ENCODE measurements around the gene PLCG1.
"Not testable (repeated sequence)": the region's sequence is repeated elsewhere in the genome, so short reads cannot be mapped to it uniquely, and the experiment has no call there.

PLCG1 gene

GRCh38 chr20:41123631-41124030 is 13.7 kb upstream of the PLCG1 start:
- FAIRE-seq (no peak), DNase-seq (ENCODE audit: insufficient read length, low spot score) (no peak)

DNA sequence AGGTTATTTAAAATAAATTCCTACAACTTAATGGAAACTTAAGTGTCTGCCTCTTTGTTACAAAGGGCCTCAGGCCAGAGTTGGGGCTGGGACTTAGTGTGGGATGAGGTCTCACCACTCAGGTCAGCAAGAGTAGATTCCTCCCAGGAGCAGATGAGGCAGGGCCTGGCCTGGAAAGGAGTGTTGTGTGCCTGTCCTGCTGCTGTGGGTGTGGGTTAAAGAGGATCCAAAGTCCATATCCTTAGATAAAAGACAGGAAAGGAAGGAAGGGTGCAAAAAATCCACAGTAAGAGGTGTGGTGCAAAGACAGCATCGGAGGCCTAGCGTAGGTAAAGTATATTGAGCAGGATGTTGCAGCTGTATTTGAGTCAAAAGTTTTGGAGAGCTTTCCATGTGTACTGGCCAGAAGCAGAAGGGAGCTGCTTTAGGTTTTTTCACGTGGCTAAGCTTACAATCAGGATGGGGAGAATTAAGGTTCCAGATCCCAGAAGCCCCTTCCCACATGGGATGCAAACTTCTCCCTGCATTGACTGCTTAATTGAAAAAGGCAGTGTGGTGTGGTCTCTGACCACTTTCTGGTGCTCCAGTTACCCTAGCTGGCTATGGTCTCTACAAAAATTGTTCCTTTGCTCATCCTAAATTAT is 12.8 kb upstream of the PLCG1 start:
- DNase-seq (ENCODE audit: insufficient read length, low spot score) (no peak), FAIRE-seq (no peak)

GRCh38 chr20:41125530-41126457 is 11.5 kb upstream of the PLCG1 start:
- DNase-seq (ENCODE audit: insufficient read length, low spot score) (no peak), FAIRE-seq (no peak)

DNA sequence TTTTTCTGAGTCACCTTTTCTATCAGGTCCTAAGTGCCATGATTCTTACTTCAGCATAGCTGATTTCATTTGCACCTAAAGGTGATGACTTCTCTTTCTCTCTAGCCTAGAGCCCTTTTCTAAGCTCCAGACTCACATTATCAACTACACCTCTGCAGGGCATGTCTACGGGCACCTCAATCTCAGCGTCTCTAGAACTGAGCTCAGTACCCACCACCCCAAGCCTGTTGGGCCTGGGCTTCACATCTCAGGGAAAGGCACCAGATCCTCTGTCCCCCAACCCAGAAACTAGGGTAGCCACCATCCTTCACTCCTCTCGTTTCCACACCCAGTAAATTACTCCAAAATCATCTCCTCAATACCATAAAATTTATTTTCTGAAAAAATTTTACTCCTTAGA is 10.6 kb upstream of the PLCG1 start:
- DNase-seq (ENCODE audit: insufficient read length, low spot score) (no peak), FAIRE-seq (no peak)

GRCh38 chr20:41128317-41128716 is 9.0 kb upstream of the PLCG1 start:
- not testable (repeated sequence) for DNase-seq (ENCODE audit: insufficient read length, low spot score); FAIRE-seq

GRCh38 chr20:41131594-41132387 is 5.6 kb upstream of the PLCG1 start:
- DNase-seq (ENCODE audit: insufficient read length, low spot score) (no peak), FAIRE-seq (no peak)

DNA sequence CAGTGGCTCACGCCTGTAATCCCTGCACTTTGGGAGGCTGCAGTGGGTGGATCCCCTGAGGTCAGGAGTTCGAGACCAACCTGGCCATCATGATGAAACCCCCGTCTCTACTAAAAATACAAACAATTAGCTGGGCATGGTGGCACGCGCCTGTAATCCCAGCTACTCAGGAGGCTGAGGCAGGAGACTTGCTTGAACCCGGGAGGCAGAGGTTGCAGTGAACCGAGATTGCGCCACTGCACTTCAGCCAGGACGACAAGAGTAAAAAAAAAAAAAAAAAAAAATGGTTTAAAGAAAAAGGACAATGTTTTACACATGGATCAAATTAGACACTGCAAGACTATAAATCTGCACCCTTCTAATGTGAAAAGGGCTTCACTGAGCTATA is 5.0 kb upstream of the PLCG1 start:
- DNase-seq (ENCODE audit: insufficient read length, low spot score); FAIRE-seq: not testable (repeated sequence)

- FAIRE-seq: peak; percentile 4
- no peak for DNase-seq (ENCODE audit: insufficient read length, low spot score)
Observed at GRCh38 chr20:41133709-41134361, 3.5 kb upstream of the PLCG1 start.

DNA sequence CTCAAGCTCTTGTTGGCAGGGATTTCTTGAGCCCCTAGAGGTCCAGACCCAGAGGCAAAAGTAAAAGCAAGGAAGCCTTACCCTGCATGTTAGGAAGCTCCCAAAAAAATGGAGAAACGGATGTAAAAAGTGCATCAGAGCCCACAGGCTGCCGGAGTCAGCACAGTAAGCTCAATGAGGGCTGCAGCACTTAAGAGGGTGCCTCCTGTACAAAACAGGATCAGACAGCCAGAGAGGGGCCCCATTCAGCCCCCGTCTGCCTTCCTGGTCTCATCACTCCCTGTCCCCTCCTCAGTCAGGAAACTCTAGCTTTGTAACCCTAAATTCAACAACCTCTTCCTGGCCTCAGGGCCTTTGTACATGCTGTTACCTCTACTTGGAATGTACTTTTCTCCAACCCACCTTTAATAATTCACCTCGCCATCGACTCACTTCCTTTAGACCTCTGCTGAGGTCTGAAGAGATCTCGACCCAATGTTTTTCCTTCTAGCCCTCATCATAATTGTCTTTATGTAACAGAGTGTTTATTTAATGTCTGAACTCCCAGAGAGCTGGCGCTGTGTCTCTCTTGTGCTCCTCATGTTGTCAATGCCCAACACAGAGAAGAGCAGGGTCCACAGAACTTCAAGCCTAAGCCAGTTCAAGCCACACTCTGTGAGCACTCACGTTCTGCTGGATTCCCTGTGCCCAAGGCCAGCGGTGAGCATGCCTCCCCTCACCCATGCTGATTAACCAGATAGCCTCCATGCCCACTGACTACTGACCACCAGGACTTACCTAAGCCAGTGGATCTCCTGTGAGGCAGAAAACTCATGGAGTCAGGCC is 2.8 kb upstream of the PLCG1 start:
- FAIRE-seq: no peak
- no peak for DNase-seq (ENCODE audit: insufficient read length, low spot score)

GRCh38 chr20:41135187-41135887 is 2.0 kb upstream of the PLCG1 start:
- peak; percentile 88 for DNase-seq (ENCODE audit: insufficient read length, low spot score)
- FAIRE-seq: peak; percentile 96

DNA sequence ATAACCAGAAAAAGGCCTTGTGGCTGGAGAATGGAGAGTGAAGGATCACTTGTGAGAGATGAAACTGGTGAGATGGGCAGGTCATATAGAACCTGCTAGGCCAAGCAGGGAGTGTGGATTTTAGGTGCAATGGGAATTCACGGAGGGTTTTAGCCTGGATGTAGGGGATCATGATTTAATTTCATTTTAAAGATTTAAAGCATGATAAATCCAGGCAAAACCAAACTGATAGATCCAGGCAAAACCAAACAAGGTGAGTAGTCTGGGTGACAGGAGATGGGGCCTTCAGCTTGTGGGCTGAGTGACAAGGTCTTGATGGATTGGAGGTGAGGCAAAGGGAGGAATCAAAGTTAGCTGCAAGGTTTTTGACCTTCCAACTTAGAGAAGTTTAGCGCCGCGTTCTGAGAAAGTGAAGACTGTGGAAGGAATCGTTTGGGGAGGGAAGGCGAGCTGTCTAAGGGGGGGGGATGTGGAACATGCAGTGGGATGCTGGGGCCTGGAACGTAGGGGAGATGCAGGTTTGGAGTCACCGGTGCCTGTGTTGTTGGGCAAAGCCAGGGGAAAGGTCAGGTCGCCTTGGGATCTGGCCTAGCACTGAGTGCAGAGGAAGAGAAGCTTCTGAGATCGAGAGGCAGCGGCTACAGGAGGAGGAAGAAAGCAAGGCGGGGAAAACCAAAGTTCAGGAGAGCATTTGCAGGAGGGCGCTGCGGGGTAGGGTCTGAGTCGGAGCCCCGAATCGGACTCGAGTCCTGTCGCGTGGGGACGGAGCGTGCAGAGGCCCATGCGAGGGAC is 1.3 kb upstream of the PLCG1 start:
- no peak for FAIRE-seq
- DNase-seq (ENCODE audit: insufficient read length, low spot score): no peak

- peak; percentile 49 for FAIRE-seq
- DNase-seq (ENCODE audit: insufficient read length, low spot score): peak; percentile 95
Observed at GRCh38 chr20:41137614-41138474, 501 bp downstream of the PLCG1 start.

DNA sequence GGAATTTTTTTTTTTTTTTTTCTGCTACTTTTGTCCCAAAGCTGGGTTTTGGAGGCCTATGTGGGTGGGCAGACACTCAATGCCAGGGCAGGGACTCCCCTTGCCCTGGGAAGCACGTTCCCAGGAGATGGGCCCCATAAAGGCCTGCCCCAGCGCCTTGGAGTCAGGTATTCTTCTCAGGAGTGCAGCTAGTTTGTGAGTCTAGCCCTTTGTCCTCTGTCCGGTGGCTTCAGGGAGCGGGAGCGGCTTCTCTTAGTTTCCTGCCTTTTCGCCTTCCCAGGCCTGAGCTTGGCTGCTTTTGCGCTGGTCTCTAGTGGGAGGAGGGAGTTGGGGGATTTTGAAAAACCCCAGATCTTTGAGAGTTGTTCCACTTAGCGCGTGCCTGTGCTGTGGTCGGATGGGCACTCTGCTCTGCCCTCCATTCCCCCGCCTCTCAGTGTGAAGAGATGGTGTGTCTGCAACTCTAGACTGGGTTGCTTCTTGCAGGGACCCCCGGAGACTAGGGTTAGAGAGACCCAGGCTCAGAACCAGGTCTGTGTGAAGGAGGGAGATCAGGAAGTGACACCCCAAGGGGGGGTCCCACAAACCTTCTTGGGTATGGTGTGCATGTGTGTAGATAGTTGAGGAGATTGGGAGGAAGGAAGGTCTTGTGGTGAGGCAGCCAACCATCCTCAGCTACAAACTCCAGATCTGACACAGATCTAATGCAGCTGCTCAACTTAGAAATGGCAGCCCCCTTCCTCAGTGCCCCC is 1.3 kb downstream of the PLCG1 start:
- no peak for DNase-seq (ENCODE audit: insufficient read length, low spot score)
- no peak for FAIRE-seq

GRCh38 chr20:41139227-41140093 is 2.1 kb downstream of the PLCG1 start:
- DNase-seq (ENCODE audit: insufficient read length, low spot score) (no peak), FAIRE-seq (no peak)

- DNase-seq (ENCODE audit: insufficient read length, low spot score) (no peak), FAIRE-seq (peak; percentile 62)
Observed at GRCh38 chr20:41140226-41141133, 3.1 kb downstream of the PLCG1 start.

Measured in HTR-8/SVneo (cell line).